NCI-H748 (cell line): ENCODE results near the gene KRTAP13-4.
A peak's percentile ranks its signal among the peaks of the same experiment; 100 is the strongest.

Experiments
- DNase-seq: peaks from one replicate; lab custom pipeline; 2025; ENCODE audit not compliant: unreplicated experiment; lab: John Stamatoyannopoulos, UW

The KRTAP13-4 gene, protein sequence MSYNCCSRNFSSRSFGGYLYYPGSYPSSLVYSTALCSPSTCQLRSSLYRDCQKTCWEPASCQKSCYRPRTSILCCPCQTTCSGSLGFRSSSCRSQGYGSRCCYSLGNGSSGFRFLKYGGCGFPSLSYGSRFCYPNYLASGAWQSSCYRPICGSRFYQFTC

DNA sequence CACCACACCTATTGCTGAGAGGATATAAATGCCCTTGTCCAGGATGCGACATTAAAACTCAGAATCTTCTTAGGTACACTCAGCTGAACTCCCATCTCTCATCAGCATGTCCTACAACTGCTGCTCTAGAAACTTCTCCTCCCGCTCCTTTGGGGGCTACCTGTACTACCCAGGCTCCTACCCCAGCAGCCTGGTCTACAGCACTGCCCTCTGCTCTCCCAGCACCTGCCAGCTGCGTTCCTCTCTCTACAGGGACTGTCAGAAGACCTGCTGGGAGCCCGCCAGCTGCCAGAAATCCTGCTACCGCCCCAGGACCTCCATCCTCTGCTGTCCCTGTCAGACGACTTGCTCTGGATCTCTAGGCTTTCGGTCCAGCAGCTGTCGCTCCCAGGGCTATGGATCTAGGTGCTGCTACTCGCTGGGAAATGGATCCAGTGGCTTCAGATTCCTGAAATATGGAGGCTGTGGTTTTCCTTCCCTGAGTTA, at the start of gene KRTAP13-4:
Gene KRTAP13-4, plus strand, starts transcription at position 51 of the 486 bp plus-strand sequence. Its CDS starts 56 bp downstream, at position 107.
- no peak for DNase-seq

DNA sequence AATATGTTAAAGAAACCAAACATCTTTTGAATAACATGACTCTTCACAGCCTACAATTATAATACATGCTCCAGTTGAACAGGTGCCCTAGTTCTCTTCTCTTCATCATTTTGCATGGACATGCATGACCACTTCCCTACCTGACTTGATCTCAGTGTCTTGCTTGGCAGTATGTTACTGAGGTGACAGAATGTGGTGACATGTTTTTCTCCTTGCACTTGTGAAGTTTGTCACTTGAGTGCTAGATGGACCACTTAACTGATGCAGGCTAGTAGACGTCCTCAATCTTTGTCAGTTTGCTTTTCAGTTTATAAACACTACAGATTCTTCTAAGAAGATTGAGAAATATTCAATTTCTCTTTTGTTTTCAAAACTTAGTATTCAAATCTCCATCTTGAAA, 47.8 kb upstream of the KRTAP13-4 start:
- no peak for DNase-seq

DNA sequence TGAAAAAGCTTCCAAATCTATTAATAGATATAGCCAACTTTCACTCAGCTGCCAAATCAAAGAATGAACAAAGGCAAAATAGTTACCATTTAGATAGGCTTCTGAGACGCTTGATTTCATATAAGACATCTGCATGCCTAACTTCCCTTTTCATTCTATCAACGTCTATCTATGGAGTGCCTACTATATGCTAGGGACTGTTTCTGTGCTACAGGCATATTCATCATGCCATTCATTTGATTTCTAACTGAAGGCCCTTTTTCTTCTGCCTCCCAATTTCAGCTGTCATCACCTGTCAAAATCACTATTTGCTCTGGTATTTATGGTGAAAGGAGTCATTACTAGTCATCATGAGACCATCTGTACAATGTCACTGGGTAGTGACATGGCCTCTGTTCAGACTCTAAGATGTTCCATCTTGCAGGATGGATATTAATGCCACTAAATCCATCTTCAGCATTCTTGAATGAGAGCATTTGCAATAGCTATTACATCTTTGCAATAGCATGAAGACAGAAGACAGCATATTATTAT, 38.5 kb upstream of the KRTAP13-4 start:
- no peak for DNase-seq

DNA sequence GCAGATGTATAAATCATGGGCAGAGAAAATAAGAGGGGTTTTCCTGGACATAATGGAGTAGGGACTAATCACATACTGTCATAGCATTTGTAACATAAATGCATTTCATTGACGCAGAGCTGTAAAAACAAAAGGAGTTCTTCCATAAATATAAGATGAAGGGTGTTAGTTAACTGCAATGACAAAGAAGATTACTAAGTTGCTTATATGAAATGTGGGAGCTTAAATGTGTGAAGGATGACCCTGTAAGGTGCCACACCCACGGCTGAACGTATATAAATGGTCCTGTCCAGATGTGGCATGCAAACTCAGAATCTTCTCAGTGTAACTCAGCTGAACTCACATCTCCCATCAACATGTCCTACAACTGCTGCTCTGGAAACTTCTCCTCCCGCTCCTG, 34.3 kb upstream of the KRTAP13-4 start, which contains the start of gene KRTAP13-1:
Gene KRTAP13-1, plus strand, starts transcription at position 301 of the 400 bp plus-strand sequence. Its CDS starts 56 bp downstream, at position 357.
- DNase-seq: no peak

DNA sequence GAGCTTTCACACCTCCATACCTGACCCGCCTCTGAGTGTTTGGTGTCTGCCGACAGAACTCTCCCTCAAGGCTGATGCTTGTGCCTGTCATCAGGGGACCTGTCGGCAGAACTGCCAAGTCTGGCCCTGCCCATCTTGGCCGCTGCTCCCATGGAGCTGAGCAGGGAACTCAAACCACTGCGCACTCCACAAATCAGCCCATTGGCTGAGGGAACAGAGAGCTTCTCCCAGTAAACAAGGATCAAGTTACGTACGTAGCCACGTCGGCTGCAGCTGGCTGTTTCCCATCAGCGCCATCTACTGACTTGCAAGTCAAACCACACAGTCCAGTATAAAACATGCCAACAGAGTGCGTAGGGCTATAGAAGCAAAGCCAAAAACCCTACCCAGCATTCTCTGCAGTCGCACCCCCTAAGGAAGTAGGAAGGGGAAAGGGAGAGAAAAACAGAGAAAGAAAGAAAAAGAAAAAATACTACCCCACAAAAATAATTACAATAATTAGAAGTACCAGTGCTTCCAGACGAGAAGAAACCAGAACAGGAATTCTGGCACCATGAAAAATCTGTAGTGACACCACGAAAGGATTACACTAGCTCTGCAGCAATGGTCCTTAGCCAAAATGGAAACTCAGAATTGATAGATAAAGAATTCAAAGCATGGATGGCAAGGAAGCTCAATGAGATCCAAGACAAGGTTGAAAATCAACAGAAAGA, 21.1 kb upstream of the KRTAP13-4 start:
- peak; percentile 88 for DNase-seq

DNA sequence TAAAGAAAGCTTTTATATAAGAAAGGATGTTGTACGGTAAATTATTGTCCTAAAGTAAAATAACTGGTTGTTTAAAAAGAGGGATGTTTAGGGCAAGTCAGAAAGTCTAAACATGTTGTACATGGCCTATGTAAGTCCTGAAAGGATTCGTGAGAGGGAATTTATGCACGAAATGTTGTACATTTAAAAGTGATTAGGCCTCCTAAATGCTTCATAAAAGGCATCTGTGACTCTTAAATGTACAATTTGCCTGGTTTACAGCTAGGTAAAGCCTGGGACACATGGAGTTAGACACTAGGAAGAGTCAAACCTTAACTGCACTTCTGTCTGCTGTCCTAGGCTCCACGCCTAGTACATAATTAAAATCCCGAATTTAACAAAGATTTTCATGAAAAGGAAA, 14.0 kb upstream of the KRTAP13-4 start:
- no peak for DNase-seq

DNA sequence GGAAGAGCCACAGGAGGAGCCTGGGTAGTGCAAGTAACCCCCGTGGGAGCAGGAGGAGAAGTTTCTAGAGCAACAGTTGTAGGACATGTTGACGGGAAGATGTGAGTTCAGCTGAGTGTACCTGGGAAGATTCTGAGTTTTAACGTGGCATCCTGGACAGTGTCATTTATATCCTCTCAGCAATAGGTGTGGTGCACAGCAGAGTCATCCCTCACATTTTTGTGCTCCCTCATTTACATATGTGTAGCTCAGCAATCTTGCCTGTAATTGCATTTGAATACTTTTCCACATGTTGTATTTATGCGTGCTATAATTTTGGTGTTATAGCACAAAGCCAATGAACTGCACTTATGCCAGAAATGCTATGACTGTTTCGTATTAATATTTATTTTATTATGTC, 4.2 kb upstream of the KRTAP13-4 start, which contains the start of gene KRTAP13-3:
Gene KRTAP13-3, minus strand, starts transcription at position 101 of the 400 bp plus-strand sequence. Its CDS starts 14 bp downstream, at position 87.
- no peak for DNase-seq

DNA sequence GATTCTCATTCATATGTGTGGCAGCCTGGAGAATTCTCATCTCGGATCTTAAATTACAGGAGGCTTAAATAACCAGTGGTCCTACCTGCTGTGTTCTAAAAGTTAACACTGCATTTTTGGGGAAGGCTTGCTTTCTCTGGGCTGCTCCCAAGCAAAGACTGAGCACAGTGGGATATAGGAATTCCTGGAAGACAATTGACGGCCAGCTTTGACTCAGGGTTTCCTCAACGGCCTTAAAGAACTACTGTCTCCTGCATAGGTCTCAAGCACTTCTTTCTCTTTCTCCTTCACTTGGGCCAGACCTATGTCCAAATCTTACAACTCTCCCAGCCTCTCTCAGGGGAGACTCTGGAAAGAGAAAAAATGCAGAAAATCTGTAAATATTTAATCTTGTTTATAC, 3.3 kb upstream of the KRTAP13-4 start:
- no peak for DNase-seq

DNA sequence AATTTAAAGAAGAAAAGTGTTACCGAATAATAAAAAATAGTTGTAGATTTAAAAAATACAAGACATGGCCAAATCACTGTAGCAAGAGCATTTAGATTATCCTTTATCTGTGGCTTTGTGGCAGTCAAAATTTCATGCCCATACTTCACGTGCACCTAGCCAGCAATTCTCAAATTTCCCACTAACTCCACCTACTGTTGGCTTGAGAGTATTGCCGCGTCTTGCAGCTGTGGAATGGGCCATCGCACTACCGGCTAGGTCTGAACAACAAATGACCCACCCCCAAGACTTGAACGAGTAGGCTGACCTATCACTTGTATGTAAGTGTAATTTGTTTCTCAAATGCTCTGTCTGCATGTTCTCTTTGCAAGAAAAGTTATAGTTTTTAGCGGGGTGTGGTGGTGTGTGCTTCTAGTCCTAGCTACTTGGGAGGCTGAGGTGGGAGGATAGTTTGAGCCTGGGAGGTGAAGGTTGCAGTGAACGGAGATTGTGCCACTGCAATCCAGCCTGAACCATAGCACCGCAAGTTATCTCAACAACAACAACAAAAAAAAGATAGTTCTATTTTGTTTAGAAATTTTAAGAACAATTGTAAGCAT, 4.1 kb downstream of the KRTAP13-4 start:
- DNase-seq: peak; percentile 7

DNA sequence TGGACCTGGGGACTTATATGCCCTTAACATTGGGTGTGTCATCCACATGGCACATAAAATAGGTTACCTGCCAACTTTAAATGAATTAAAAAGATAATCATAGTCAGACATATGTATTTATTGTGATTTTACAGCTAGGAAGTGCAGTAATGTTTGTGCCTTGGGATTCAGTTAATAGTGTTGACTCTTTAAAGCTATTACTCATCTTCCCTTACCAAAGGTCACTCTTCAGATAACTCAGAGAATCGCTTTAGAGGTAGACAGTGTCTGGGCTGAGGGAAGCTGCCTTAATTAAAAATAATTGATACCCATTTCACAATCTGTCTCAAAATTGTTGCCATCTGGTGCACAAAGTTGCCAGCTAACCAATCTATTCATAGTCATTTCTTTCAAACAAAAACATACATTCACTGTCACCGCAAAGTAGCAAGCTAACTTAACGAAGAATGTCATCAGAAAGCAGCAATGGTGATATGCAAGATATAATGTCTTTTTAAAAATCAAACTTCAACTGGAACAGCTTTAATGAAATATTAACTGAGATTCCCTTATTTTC, 7.1 kb downstream of the KRTAP13-4 start:
- no peak for DNase-seq

DNA sequence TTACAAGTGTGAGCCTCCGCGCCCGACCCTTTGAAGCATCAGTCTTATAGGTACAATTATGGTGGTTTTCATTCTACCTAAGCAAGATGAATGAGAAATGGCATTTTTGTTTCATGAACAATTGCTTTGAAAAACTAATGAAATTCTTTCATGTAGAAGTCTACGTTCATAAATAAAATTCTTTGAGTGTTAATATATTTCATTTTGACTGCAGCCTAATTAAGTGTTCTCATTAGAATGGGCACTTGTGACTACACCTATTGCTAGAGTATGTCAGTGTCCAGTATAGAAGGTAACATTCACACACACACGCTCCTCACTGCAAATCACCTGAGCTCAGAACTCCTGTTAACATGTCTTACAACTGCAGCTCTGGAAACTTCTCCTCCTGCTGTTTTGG, 10.0 kb downstream of the KRTAP13-4 start, which contains the start of gene KRTAP15-1:
Gene KRTAP15-1, plus strand, starts transcription at position 301 of the 400 bp plus-strand sequence. Its CDS starts 53 bp downstream, at position 354.
- no peak for DNase-seq

DNA sequence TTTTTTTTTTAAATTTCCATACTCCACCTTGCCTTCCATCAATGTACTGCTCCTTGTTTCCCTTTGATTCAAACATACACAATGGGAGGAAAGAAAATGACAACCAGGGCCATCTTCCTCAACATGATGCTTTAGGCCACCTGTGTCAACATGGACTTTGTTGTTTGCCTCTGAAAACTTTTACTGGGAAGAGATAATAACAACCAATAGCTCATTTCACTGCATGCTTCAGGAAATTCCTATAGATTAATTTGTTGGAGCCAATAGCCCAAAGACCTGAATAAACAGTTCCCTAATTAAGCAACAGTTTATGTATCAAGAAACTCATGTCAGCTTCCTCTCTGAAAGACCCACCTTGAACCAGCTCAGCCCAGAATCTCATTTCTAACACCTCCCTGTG, 13.2 kb downstream of the KRTAP13-4 start:
- DNase-seq: no peak

DNA sequence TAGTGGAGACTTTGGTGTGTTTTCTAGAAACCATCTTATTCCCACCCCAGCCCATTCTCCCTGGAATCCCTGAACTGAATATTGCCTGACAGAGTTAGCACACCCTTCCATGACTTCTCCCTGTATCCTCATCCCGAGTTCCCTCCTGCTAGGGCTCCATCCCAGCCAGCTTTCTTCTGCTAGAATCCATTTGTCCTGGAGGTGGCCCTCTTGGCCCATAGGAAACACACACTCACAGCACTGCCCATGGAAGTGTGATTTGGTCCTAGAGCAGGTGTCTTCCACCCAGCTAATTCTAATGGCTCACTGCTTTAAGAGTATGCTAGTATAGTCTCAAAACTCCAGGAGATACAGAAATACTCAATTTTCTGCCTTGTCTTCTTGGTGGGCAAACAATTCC, 14.2 kb downstream of the KRTAP13-4 start:
- DNase-seq: no peak

DNA sequence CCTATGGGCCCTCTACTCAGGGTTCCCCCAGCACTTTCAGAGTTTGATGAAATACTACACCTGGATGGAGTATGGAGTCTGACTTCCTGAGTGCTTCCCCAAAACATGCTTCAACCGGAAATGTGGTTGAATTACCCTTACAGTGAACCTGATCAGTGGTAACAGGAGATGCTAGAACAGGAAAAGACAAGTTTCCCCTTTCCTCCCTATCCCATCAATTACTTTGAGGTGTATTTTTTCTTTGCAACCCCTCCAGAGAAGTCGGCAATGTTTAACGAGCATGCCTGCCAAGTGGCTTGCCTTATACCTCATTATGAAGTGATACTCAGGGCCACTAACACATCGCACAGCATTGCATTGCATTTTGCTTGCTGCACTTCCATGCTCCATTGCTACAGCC, 17.0 kb downstream of the KRTAP13-4 start:
- DNase-seq: no peak

DNA sequence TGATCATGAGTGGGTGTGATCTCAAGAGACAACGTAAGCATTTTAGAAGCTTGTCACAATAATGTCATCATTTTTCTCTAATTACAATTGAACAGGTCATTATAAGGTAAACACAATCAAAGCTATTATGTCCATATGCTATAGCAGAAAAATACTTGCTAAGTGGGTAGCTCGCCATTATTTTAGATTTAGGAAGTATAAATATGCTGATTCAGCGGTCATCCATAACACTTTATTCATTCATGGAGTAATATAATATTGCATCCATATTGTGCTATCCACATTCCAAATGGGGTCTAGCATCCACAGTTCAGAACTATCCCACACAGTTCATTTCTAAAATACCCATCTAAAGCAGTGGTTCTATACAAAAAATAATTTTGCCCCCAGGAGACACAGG, 18.5 kb downstream of the KRTAP13-4 start:
- no peak for DNase-seq

DNA sequence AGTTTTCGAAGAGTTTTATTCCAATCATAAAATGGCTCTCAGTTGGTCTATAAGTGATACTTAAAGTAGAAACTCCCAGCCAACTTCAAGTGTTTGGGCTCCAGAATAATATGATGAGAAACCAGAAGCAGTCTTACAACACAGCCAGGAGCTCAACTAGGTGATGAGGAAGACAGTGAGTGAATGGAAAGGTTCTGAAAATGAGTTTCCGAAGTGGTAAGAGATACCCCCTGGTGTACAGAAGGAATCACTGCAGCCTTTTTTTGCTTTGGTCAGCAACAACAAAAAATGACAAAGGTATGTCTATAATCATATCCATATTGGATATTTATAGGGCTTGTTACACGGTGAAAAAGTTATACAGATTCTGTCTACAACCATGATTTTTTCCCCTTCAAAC, 33.7 kb downstream of the KRTAP13-4 start:
- DNase-seq: no peak

DNA sequence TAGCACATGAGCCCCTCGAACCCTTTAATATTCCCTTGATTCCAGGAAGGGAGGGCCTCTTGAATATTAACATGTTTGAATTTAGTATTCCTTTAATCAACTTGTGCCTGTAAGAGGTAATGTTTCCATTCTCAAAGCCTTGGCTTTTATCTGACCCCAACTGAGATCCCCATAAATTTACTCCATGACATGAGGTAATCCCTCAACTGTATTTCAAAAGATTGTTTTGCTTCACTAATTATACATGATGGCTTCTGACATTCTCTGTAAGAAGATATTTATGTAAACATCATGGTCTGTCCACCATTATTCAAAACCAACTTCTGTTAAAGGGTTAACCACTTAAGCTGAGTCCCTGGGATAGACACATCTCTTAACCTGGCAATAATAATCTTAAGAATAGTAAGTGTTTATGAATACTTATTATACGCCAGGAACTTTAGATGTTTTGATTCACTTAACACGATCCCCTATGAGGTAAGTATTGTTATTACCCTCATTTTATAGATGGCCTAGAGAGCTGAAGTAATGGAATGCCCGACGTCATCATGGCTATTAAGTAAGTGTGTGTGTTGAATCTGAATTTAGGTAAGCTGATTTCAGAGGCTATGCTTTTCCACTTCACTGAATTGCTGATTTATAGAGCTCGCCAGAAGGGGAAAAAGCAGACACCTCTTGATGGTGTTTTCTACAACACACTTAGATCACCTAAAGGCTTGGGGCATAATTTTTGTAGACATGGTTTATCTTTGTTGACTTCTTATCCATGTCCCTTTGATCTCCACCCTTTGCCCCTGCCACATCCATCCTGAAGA, 39.1 kb downstream of the KRTAP13-4 start:
- no peak for DNase-seq

DNA sequence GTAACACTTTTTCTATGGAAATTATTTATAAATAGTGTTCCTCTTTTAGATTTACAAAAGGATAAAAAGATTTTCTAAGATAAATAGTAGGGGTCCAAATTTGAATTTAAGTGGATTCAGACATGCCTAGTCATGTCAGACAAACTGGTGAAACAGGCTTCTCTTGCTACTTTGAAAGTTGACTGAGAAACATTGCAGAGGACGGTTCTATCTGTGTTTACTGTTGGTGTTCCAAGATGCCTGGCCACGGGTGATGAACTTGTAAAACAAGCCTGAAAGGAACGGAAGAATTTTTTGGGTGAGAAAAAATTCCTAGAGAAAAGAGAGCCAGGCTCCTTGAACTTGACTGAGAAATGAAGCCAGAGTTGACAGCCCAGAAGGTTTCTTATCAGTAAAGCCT, 48.0 kb downstream of the KRTAP13-4 start:
- no peak for DNase-seq

DNA sequence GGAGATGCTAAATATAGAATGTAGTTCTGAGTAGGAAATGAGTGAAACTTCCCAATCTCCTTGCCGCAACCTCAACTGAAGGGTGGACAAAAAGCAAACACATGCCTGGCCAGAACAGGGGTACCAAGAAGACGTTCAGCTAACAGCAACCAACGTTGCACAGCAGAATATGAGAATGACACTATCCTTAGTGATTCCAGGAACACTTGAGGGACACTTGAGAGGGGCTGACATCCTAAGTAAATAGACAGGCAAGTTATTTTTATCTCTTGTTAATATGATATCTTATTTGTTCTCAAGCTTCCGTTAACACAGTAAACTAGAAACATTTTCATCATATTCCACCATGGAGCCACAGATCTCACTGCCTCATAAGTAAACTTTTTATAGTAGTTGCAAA, 49.2 kb downstream of the KRTAP13-4 start:
- DNase-seq: no peak

DNA sequence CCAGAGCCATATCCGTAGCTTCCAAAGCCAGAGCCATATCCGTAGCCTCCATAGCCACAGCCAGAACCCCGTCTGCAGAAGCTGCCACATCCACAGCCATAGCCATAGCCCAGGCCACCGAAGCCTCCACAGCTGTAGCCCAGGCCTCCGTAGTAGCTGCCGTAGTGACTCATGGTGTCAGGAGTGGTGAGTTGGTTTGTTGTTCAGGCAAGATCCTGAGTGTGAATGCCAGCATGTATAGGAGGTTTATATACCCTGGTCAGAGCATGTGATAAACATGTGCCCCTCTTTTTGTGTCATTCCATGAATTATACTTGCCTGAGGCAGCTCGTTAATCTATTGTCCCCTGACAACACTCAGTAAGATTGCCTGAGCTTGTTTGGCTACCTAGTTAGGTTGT, 50.1 kb downstream of the KRTAP13-4 start, which contains the start of gene KRTAP19-1:
Gene KRTAP19-1, minus strand, starts transcription at position 223 of the 400 bp plus-strand sequence. Its CDS starts 50 bp downstream, at position 173.
- DNase-seq: no peak
